Neural cell (in vitro differentiated cells): ENCODE data around the gene C11orf42. TPM values are rescaled to one million over a fixed set of nuclear protein-coding genes. Genes with fewer than 3 reads are reported as not detected.

Source experiments
- H2AFZ ChIP-seq: fragments of 200-600, 300-800 bp; sonication (generic), shearing (Covaris generic); 2 replicates; pipeline ENCODE4 v1.6.0; 2014; ENCODE audit warnings: low read depth, mild to moderate bottlenecking, antibody characterized with exemption, low read length, moderate library complexity
- H3F3A ChIP-seq: fragments of 200-600 bp; shearing (Covaris generic); 2 replicates; pipeline ENCODE4 v1.6.1; 2016; ENCODE audit warnings: mild to moderate bottlenecking, moderate library complexity, mixed read lengths, antibody characterized with exemption, low read length; ENCODE audit not compliant: insufficient read depth, poor library complexity, severe bottlenecking
- H3K27ac ChIP-seq: fragments of 200-600, 300-800 bp; sonication (generic), shearing (Covaris generic); 2 replicates; pipeline ENCODE4 v1.5.1; 2014; ENCODE audit warnings: mild to moderate bottlenecking, low read length, moderate library complexity
- H3K27me3 ChIP-seq: fragments of 300-800, 200-600 bp; sonication (generic), shearing (Covaris generic); 2 replicates; pipeline ENCODE4 v1.6.0; 2014; ENCODE audit warnings: mild to moderate bottlenecking, low read depth, low read length, moderate library complexity; ENCODE audit not compliant: insufficient read depth
- H3K36me3 ChIP-seq: fragments of 300-800, 200-600 bp; sonication (generic), shearing (Covaris generic); 2 replicates; pipeline ENCODE4 v1.5.1; 2014; ENCODE audit warnings: mild to moderate bottlenecking, antibody characterized with exemption, low read length, moderate library complexity; ENCODE audit not compliant: insufficient read depth
- H3K4me2 ChIP-seq: fragments of 300-800, 200-600 bp; sonication (generic), shearing (Covaris generic); 2 replicates; pipeline ENCODE4 v1.6.0; 2014; ENCODE audit warnings: mild to moderate bottlenecking, low read length
- H3K4me3 ChIP-seq: fragments of 300-800, 200-600 bp; sonication (generic), shearing (Covaris generic); 2 replicates; pipeline ENCODE4 v1.5.1; 2014; ENCODE audit warnings: mild to moderate bottlenecking, low read length, moderate library complexity
- H3K79me2 ChIP-seq: fragments of 200-600 bp; shearing (Covaris generic); replicated peaks from 2 replicates; pipeline ENCODE4 v1.6.0; 2014; ENCODE audit warnings: mild to moderate bottlenecking, low read length, moderate library complexity; ENCODE audit not compliant: insufficient read depth
- H3K9ac ChIP-seq: fragments of 300-800, 200-600 bp; sonication (generic), shearing (Covaris generic); 2 replicates; pipeline ENCODE4 v1.6.1; 2016; ENCODE audit warnings: mild to moderate bottlenecking, low read length, mixed read lengths
- H3K9me2 ChIP-seq: fragments of 200-600 bp; shearing (Covaris generic); 2 replicates; pipeline ENCODE4 v1.6.1; 2016; ENCODE audit warnings: mild to moderate bottlenecking, low read length, mixed read lengths; ENCODE audit not compliant: insufficient read depth
- H3K9me3 ChIP-seq: fragments of 200-600, 300-800 bp; sonication (generic), shearing (Covaris generic); 2 replicates; pipeline ENCODE4 v1.6.1; 2016; ENCODE audit warnings: mild to moderate bottlenecking, mixed run types, low read length, moderate library complexity, mixed read lengths
- H4K20me1 ChIP-seq: fragments of 200-600 bp; shearing (Covaris generic); 2 replicates; pipeline ENCODE4 v1.6.1; 2016; ENCODE audit warnings: mild to moderate bottlenecking, mixed run types; ENCODE audit not compliant: insufficient read depth
- CTCF ChIP-seq: fragments of 450-650 bp; IDR thresholded peaks from 2 replicates; pipeline ENCODE4 v1.5.1; 2014; ENCODE audit warnings: antibody characterized with exemption, mild to moderate bottlenecking, moderate library complexity; ENCODE audit not compliant: poor library complexity, severe bottlenecking
- EP300 ChIP-seq: fragments of 450-650 bp; conservative IDR thresholded peaks from 2 replicates; pipeline ENCODE4 v1.6.1; 2014; ENCODE audit warnings: antibody characterized with exemption, mild to moderate bottlenecking, moderate library complexity; ENCODE audit not compliant: poor library complexity, severe bottlenecking
- EZH2 ChIP-seq: fragments of 200-600, 300-800 bp; shearing (Covaris generic), sonication (generic); IDR thresholded peaks from 2 replicates; pipeline ENCODE4 v1.6.1; 2014; ENCODE audit warnings: antibody characterized with exemption, low read length, borderline replicate concordance, mild to moderate bottlenecking; ENCODE audit not compliant: insufficient read depth, poor library complexity, severe bottlenecking
- MXI1 ChIP-seq: fragments of 450-650 bp; conservative IDR thresholded peaks from 2 replicates; pipeline ENCODE4 v1.6.1; 2014; ENCODE audit warnings: antibody characterized with exemption, mild to moderate bottlenecking; ENCODE audit not compliant: poor library complexity, severe bottlenecking
- POLR2AphosphoS5 ChIP-seq: IDR thresholded peaks from 2 replicates; pipeline ENCODE4 v1.6.1; 2012
- RAD21 ChIP-seq: fragments of 450-650 bp; conservative IDR thresholded peaks from 2 replicates; pipeline ENCODE4 v1.6.1; 2014; ENCODE audit warnings: antibody characterized with exemption, mild to moderate bottlenecking, moderate library complexity
- REST ChIP-seq: IDR thresholded peaks from 2 replicates; pipeline ENCODE4 v1.6.1; 2012; ENCODE audit warnings: borderline replicate concordance
- SMC3 ChIP-seq: fragments of 450-650 bp; conservative IDR thresholded peaks from 2 replicates; pipeline ENCODE4 v1.6.1; 2014; ENCODE audit warnings: antibody characterized with exemption, mild to moderate bottlenecking, moderate library complexity; ENCODE audit not compliant: poor library complexity
- TAF1 ChIP-seq: IDR thresholded peaks from 2 replicates; pipeline ENCODE4 v1.6.1; 2012; ENCODE audit warnings: low read depth
- polyA plus RNA-seq: library from polyadenylated mRNA; depleted of rRNA; stranded (reverse); fragments of >200 nt; gene quantifications from 2 replicates; pipeline ENCODE4 v1.2.3, GENCODE V29; 2014

C11orf42 gene
- polyA plus RNA-seq, 1 donor from 2014 or later: not detected

- peak within 1 kb of the TSS; percentile 77 for H3K27ac ChIP-seq
- peak within 1 kb of the TSS; percentile 92 for H3K4me2 ChIP-seq
- no peaks in the 10 kb centered on the region for H4K20me1 ChIP-seq
- no peaks in the 10 kb centered on the region for H3K9me2 ChIP-seq
- peak within 1 kb of the TSS; percentile 84 for H2AFZ ChIP-seq
- peak within 1 kb of the TSS; percentile 77 for H3K9ac ChIP-seq
- peaks cover 44% of the 10 kb centered on the region for H3K79me2 ChIP-seq
- H3K9me3 ChIP-seq: no peaks in the 10 kb centered on the region
- H3K27me3 ChIP-seq: no peaks in the 10 kb centered on the region
- no peaks in the 10 kb centered on the region for H3K36me3 ChIP-seq
- TF ChIP-seq REST (peak; percentile 74), EZH2 (no peak), EP300 (no peak), TAF1 (peak; percentile 91), RAD21 (peak; percentile 42), MXI1 (peak; percentile 94), CTCF (peak; percentile 13), SMC3 (peak; percentile 44), POLR2AphosphoS5 (peak; percentile 92)
- peak within 1 kb of the TSS; percentile 70 for H3K4me3 ChIP-seq
- no peaks in the 10 kb centered on the region for H3F3A ChIP-seq
These were observed 29.2 kb downstream of the C11orf42 start, which contains the start of gene FHIP1B for GRCh38 chr11:6234387-6235107. TSS of gene FHIP1B (minus strand) at chr11:6234636. CDS start at chr11:6224516, 10,120 bp downstream.

- no peak overlapping the region for H3K27ac ChIP-seq
These were observed 31.9 kb downstream of the C11orf42 start for GRCh38 chr11:6237266-6237665.

More at GRCh38 chr11:6237266-6237665, 31.9 kb downstream of the C11orf42 start:
- no peak overlapping the region for H3K4me3 ChIP-seq
- no peaks in the 10 kb centered on the region for H3F3A ChIP-seq
- no peaks in the 10 kb centered on the region for H4K20me1 ChIP-seq
- H3K36me3 ChIP-seq: no peaks in the 10 kb centered on the region
- H3K9me2 ChIP-seq: no peaks in the 10 kb centered on the region
- no peak overlapping the region for H3K9ac ChIP-seq
- H3K9me3 ChIP-seq: no peaks in the 10 kb centered on the region
- no peak overlapping the region for H3K4me2 ChIP-seq
- peaks cover 20% of the 10 kb centered on the region for H3K79me2 ChIP-seq
- H2AFZ ChIP-seq: no peak overlapping the region
- TF ChIP-seq MXI1 (no peak), POLR2AphosphoS5 (no peak)
- no peaks in the 10 kb centered on the region for H3K27me3 ChIP-seq
